GM19468 (cell line): ENCODE data around the gene DNAL1.
"Not testable (repeated sequence)": the region's sequence is repeated elsewhere in the genome, so short reads cannot be mapped to it uniquely, and the experiment has no call there.

Experiments
- ATAC-seq: cut with Tn5 transposase; IDR thresholded peaks from one replicate; pipeline ENCODE4 v1.9.1; 2021; ENCODE audit warnings: mild to moderate bottlenecking, moderate library complexity, moderate number of reproducible peaks; ENCODE audit not compliant: unreplicated experiment; ENCODE audit errors: extremely low read depth

The DNAL1 gene

GRCh38 chr14:73636355-73636754 is 8.4 kb upstream of the DNAL1 start:
- ATAC-seq, result not testable (repeated sequence)

DNA sequence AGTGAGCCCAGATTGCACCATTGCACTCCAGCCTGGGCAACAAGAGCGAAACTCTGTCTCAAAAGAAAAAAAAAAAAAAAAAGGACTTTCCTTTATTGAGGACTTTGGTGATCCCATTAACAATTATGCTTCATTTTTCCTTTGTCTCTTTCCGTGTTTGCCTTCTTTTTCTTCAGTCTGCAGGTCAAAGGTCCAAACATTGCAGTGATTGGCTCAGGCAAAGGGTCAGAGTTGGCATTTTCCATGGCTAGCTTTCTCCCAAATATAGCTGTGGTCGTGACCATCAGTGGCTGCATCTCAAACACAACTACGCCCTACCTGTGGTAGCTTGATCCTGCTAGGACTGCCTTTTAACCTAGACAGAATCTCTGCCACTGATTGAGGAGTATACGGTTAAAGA is 7.0 kb upstream of the DNAL1 start:
- ATAC-seq, result no peak

DNA sequence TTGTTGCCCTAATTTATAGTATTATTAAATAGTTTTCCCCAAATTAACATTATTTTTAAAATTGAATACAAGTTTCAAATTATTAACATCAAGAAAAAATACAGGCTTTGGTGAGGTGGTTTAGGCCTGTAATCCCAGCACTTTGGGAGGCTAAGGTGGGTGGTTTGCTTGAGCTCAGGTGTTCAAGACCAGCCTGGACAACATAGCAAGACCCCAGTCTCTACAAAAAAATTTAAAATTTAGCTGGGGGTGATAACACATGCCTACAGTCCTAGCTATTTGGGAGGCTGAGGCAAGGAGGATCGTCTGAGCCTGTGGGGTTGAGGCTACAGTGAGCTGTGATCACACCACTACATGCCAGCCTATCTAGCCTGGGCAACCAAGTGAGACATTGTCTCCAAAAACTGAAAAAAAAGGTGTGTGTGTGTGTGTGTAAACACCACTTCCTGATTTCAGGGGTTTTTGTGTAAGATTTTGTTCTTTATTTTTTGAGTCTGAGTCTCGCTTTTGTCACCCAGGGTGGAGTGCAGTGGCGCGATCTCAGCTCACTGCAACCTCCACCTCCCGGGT is 3.9 kb upstream of the DNAL1 start:
- ATAC-seq, result no peak

- ATAC-seq, result no peak
These were observed 443 bp downstream of the DNAL1 start for GRCh38 chr14:73645248-73645610.

DNA sequence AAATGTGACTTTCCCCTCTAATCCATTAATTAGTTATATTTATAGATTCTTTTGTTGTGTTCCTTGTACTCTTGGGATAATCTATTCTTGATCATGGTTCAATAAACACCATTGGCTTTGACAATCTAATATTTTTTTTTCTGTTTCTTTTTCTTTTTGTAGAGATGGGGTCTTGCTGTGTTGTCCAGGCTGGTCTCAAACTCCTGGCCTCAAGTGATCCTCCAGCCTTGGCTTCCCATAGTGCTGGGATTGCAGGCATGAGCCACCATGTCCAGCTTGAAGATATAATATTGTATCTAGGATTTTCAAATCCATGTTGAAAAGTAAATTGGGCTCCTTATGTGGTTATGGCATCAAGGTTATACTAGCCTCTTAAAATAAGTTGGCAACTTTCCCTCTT is 6.2 kb downstream of the DNAL1 start:
- ATAC-seq, result no peak

DNA sequence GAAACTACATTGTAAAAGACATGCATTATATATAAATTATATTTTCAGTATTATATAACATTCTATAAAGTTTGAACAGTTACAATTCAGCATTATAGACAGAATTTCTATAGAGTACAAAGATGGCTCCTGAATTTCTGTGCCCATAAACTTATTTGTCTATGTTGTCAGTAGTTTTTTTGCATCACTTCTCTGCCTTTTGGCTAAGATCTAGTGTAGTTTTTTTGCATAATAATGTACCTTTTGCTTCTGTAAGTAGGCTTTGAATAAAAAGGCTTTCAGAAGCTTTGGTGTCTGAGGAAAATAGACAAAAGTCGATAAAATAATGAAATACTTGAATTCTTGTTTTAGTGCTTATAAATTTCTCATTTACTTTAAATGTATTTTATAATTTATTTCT is 11.1 kb downstream of the DNAL1 start:
- no peak for ATAC-seq

DNA sequence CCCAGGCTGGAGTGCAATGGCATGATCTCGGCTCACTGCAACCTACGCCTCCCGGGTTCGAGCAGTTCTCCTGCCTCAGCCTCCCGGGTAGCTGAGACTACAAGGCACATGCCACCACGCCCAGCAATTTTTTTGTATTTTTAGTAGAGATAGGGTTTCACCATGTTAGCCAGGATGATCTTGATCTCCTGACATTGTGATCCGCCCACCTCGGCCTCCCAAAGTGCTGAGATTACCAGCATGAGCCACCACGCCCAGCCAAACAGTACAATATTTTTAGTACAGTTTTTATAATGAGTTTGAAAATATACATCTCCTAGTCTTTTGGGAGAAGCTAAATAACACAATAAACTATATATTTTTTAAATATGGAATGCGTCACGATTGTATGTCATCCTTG is 14.4 kb downstream of the DNAL1 start:
- not testable (repeated sequence) for ATAC-seq

- ATAC-seq, result no peak
These were observed 15.7 kb downstream of the DNAL1 start for GRCh38 chr14:73660511-73660910.

DNA sequence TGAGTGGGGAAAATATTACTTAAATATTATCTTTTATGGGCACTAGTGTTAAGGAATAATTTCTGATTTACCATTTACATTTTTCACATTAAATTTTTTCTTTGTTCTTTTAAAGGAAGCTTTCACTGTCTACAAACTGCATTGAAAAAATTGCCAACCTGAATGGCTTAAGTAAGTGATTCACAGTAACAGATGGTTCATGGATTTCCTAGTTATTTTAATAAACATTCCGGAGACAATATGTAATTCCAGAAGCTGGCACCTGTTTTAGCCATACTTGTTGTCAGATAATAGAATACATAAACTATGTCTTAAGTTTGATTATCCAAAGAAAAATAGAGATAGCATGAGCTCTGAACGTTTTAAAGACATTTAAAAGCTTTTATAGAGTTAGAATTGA is 17.1 kb downstream of the DNAL1 start:
- ATAC-seq, result no peak

DNA sequence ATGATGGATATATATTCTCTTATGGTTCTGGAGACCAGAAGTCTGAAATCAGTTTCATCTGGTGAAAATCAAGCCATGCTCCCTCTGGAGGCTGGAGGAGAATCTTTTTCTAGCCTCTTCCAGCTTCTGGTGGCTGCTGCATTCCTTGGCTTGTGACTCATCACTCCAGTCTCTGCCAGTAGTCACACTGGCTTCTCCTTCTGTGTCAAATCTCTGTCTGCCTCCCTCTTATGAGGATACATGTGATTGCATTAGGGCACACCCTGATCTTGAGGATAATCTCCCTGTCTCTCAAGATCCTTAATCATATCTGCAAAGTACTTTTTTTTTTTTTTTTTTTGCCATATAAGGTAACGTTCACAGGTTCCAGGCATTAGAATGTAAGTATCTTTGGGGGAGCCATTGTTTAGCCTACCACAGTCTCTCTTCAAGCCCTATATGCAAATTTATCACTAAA is 17.7 kb downstream of the DNAL1 start:
- no peak for ATAC-seq

DNA sequence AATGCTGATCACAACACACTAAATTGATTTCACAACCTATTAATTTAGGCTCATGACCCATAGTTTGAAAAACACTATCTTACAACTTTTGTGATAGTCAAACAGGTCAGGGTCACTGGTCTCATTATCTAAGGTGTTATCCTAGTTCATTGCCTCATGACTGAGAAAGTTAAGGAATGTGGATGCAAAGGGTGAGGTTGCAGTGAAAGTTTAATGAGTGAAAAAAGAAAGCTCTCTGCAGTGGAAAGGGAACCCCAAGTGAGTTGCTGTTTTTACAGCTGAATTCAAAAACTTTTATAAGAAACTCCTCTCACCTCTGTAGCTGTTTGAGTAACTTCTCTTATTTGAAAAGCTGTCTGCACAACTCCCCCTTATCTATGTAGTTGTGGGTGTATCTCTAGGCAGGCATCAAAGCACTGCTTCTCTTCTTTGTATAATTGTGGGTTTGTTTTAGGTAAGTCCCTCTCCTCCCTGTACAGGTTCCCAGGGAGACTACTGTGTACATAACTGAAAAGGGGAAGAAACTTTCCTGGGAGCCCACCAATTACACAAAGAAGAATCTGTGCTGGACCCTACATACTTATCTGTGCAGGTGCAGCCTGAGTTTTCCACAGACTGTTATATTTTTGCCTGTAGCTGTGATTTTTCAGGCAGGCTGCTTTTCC is 18.9 kb downstream of the DNAL1 start:
- no peak for ATAC-seq

DNA sequence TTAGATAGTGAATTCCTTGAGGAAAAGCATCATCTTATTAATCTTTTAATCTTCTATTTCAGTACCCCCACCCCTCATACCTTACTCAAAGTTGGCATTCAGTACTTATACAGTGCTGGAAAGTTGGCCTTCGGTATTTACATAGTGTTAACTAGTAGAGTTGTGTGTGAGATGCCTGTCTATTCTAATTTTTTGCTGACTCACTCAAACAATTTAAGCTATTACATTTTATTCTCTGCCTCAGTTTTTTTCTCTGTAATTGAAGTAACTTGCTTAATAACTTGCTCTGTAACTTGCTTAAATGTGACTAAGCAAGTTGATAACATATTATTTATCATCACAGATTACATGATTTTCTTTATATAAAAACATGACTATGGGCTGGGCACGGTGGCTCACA is 20.3 kb downstream of the DNAL1 start:
- ATAC-seq, result no peak

- ATAC-seq, result no peak
These were observed 21.8 kb downstream of the DNAL1 start for GRCh38 chr14:73666583-73666982.

GRCh38 chr14:73667854-73668253 is 23.1 kb downstream of the DNAL1 start:
- ATAC-seq, result no peak

DNA sequence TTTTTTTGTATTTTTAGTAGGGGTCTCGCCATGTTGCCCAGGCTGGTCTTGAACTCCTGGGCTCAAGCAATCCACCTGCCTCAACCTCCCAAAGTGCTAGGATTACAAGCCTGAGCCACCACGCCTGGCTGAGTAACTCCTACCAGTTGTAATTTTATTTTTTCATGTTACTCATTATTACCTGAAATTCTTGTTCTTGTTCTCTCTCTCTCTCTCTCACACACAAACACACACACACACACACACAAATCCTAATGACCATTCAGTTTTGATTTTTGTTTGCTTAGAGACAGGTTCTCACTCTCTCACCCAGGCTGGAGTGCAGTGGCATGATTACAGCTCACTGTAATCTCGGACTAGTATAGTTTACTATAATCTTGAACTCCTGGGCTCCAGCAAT is 30.2 kb downstream of the DNAL1 start:
- ATAC-seq, result no peak

DNA sequence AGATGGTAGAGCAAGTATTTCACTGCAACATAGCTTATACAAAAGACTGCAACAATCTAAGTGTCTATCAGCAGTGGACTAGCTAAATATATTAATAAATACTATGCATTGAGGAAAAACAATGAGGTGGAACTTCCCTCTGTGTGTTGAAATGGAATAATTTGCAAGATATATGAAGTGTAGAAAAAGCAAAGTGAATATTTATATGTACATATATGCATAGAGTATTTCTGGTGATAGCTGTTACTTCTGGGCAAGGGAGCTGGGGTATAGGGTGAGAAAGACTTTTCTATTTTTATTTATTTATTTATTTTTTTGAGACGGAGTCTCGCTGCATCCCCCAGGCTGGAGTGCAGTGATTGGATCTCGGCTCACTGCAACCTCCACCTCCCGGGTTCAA is 33.9 kb downstream of the DNAL1 start:
- no peak for ATAC-seq

GRCh38 chr14:73680821-73681220 is 36.0 kb downstream of the DNAL1 start:
- ATAC-seq, result no peak

GRCh38 chr14:73684627-73685026 is 39.8 kb downstream of the DNAL1 start:
- no peak for ATAC-seq

DNA sequence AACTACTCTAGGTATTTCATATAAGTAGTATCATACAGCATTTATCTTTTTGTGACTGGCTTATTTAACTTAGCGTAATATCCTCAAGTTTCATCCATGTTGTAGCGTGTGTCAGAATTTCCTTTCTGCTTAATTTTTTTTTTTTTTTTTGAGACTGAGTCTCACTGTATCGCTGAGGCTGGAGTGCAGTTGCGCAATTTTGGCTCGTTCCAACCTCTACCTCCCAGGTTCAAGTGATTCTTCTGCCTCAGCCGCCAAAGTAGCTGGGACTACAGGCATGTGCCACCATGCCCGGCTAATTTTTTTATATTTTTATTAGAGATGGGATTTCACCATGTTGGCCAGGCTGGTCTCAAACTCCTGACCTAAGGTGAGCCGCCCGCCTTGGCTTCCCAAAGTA is 40.5 kb downstream of the DNAL1 start:
- ATAC-seq, result no peak

- no peak for ATAC-seq
These were observed 42.1 kb downstream of the DNAL1 start for GRCh38 chr14:73686901-73687300.

DNA sequence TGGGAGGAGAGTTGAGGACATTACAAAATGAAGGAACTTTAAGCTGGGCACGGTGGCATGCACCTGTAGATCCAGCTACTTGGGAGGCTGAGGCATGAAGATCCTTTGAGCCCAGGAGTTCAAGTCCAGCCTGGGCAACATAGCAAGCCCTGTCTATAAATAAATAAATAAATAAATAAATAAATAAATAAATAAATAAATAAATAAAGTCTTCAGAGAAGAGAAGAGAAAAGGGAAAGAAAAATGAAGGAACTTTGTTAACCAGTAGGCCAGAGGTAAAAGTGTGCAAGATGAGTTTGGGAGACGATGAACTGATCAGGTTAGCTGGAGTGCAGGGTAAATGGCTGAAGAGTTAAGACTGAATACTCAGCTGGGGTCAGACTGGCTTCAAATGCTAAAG is 49.3 kb downstream of the DNAL1 start:
- ATAC-seq, result no peak

GRCh38 chr14:73695082-73695481 is 50.3 kb downstream of the DNAL1 start:
- ATAC-seq, result no peak
